Esophagus (tissue), 2 donors: Measurements from ENCODE around the gene CKS2. TPM values are rescaled to one million over a fixed set of nuclear protein-coding genes. Genes with fewer than 3 reads are reported as not detected.
"Not testable (repeated sequence)": the region's sequence is repeated elsewhere in the genome, so short reads cannot be mapped to it uniquely, and the experiment has no call there.

Experiments
- H3K27ac ChIP-seq, 2 donors: one replicate each; pipeline ENCODE4 v1.5.1; 2013; ENCODE audit warnings: low read depth in 2 of 2, mild to moderate bottlenecking in 2 of 2, inconsistent platforms in 1 of 2, low read length in 1 of 2, moderate library complexity in 1 of 2
- H3K27me3 ChIP-seq, 2 donors: one replicate each; pipeline ENCODE4 v1.6.1; 2013; ENCODE audit warnings: low read length in 2 of 2, control low read depth in 1 of 2, mild to moderate bottlenecking in 1 of 2; ENCODE audit not compliant: insufficient read depth in 2 of 2, control insufficient read depth in 1 of 2
- H3K36me3 ChIP-seq, 2 donors: one replicate each; pipeline ENCODE4 v1.6.1; 2013; ENCODE audit warnings: low read length in 1 of 2; ENCODE audit not compliant: control insufficient read depth in 2 of 2, insufficient read depth in 2 of 2
- H3K4me1 ChIP-seq, 2 donors: one replicate each; pipeline ENCODE4 v1.6.1; 2013; ENCODE audit warnings: low read length in 1 of 2; ENCODE audit not compliant: control insufficient read depth in 2 of 2, insufficient read depth in 2 of 2
- H3K4me3 ChIP-seq, 2 donors: one replicate each; pipeline ENCODE4 v1.5.1; 2013; ENCODE audit warnings: low read length in 2 of 2, mild to moderate bottlenecking in 2 of 2, low read depth in 1 of 2, moderate library complexity in 1 of 2
- H3K9me3 ChIP-seq, 2 donors: one replicate each; pipeline ENCODE4 v1.6.1; 2013; ENCODE audit warnings: mild to moderate bottlenecking in 2 of 2, low read depth in 1 of 2, low read length in 1 of 2, moderate library complexity in 1 of 2; ENCODE audit not compliant: control insufficient read depth in 2 of 2, insufficient read depth in 1 of 2
- WGBS, 2 donors: extraction: QIAGEN DNeasy Blood & Tissue Kit; methylation state at CpG; one replicate each; pipeline ENCODE4 v1.1.7; 2013; 5-methylcytosine and 5-hydroxymethylcytosine counted together
- polyA plus RNA-seq, 2 donors: library from polyadenylated mRNA; stranded (reverse); fragments of 200-250 nt; gene quantifications; one replicate each; pipeline ENCODE4 v1.2.3, GENCODE V29; 2013
- donor health status: healthy with polysubstance abuse.
- donor health status: Bipolar disorder and iron deficiency.

CKS2 gene
- 10 to 100 TPM; 74.8 to 81.6 TPM for polyA plus RNA-seq

GRCh38 chr9:89310475-89311345 is at the start of gene CKS2:
TSS of gene CKS2 (plus strand) at chr9:89311195. CDS start at chr9:89311293, 98 bp downstream.
- no peaks in the 10 kb centered on the region for H3K36me3 ChIP-seq
- peak within 1 kb of the TSS; percentile 99 to 100 for H3K27ac ChIP-seq
- H3K4me1 ChIP-seq = no peaks in the 10 kb centered on the region
- 0% methylated on average over 79 to 86 of the region's 86 CpGs for WGBS, 2 donors
- no peaks in the 10 kb centered on the region for H3K9me3 ChIP-seq
- no peaks in the 10 kb centered on the region for H3K27me3 ChIP-seq
- peak within 1 kb of the TSS; percentile 84 to 96 for H3K4me3 ChIP-seq

DNA sequence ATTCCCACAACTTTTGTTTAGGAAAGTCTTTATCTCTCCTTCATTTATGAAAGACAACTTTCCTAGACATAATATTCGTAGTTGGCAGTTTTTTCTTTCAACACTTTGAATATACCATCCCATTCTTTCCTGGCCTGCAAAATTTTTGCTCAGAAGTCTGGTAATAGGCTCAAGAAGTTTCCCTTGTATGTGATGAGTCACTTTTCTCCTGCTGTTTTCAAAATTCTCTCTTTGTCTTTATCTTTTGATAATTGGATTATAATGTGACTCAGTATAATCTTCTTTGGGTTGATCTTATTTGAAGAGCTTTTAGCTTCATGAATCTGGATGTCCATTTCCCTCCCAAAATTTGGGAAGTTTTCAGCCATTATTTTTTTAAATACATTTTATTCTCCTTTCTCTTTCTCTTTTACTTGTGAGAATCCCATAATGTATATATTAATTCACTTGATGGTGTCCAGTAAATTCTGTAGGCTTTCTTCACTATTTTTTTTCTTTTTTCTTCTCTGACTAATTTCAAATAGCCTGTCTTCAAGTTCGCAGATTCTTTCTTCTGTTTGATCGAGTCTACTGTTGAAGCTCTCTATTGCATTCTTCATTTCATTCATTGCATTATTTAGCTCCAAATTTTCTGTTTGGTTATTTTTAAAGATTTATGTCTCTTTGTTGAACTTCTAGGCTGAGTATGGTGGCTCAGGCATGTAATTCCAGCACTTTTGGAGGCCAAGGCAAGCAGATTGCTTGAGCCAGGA is 37.3 kb upstream of the CKS2 start:
- 76 to 83% methylated on average over 3 of the region's 3 CpGs for WGBS, 2 donors
- Histone ChIP-seq H3K4me3 (no peak overlapping the region), H3K4me1 (no peaks in the 10 kb centered on the region), H3K9me3 (peaks cover 0 to 3% of the 10 kb centered on the region in 2 donors), H3K27me3 (no peaks in the 10 kb centered on the region), H3K27ac (no peak overlapping the region), H3K36me3 (no peaks in the 10 kb centered on the region)

DNA sequence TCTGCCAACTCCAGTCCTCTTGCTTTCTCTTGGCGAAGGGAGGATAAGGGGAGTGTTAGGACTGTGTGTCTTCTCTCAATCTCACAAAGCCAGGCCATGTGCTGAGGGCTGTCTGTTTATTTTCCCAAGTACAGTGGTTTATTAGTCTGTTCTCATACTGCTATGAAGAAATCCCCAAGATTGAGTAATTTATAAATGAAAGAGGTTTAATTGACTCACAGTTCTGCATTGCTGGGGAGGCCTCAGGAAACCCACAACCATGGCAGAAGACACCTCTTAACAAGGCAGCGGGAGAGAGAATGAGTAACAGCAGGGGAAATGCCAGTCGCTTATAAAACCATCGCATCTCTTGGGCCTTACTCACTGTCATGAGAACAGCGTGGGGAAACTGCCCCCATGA is 36.2 kb upstream of the CKS2 start:
- WGBS, 2 donors = 73 to 78% methylated on average over 5 of the region's 5 CpGs
- Histone ChIP-seq H3K27ac (no peak overlapping the region), H3K36me3 (no peaks in the 10 kb centered on the region), H3K27me3 (no peaks in the 10 kb centered on the region), H3K4me1 (no peaks in the 10 kb centered on the region), H3K9me3 (peaks cover 0 to 3% of the 10 kb centered on the region in 2 donors), H3K4me3 (no peak overlapping the region)

- H3K4me3 ChIP-seq, H3K36me3 ChIP-seq, H3K4me1 ChIP-seq, H3K27me3 ChIP-seq, H3K9me3 ChIP-seq, H3K27ac ChIP-seq: not testable (repeated sequence)
- WGBS, 2 donors = 81 to 88% methylated on average over 2 of the region's 2 CpGs
These were observed 35.0 kb upstream of the CKS2 start for GRCh38 chr9:89276040-89276439.

DNA sequence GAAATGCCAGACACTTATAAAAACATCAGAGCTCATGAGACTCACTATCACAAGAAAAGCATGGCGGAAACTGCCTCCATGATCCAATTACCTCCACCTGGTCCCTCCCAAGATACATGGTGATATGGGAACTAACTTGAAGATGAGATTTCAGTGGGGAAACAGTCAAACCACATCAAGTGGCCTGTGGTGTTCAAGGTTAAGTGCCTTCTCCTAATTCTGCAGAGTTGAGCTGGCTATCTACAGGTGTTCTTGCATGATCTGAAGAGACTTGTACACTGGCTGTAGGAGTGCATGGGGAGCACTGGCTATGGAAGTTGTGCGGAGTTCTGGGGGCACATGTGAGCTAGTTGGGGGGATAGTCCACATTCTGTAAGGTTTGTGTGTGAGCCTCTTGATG is 34.0 kb upstream of the CKS2 start:
- Histone ChIP-seq H3K36me3 (no peaks in the 10 kb centered on the region), H3K4me1 (no peaks in the 10 kb centered on the region), H3K27me3 (no peaks in the 10 kb centered on the region), H3K9me3 (peaks cover 0 to 3% of the 10 kb centered on the region in 2 donors), H3K4me3 (no peak overlapping the region), H3K27ac (no peak overlapping the region)
- WGBS, 2 donors = 96 to 97% methylated on average over 2 of the region's 2 CpGs

DNA sequence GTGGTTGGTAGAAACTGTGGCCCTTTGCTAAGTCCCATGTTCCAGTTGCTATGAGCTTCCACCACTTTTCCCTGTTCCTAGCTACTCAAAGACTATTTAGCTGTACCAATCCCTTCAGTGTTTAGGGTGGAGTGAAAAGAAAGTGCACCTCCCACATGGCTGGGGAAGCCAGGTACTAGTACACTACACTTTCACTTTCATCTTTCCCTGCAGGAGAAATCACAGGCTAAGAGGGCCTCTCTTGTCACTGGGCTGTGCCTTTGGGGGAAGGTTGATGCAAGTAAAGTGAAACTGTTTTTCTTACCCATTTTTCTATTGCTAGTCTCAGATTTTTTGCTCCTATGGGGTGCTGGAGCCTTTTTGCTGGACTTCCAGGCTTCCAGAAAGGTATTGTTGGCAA is 33.5 kb upstream of the CKS2 start:
- no peak overlapping the region for H3K4me3 ChIP-seq
- no peaks in the 10 kb centered on the region for H3K4me1 ChIP-seq
- peaks cover 0 to 3% of the 10 kb centered on the region in 2 donors for H3K9me3 ChIP-seq
- H3K27ac ChIP-seq = no peak overlapping the region
- no peaks in the 10 kb centered on the region for H3K27me3 ChIP-seq
- H3K36me3 ChIP-seq = no peaks in the 10 kb centered on the region

DNA sequence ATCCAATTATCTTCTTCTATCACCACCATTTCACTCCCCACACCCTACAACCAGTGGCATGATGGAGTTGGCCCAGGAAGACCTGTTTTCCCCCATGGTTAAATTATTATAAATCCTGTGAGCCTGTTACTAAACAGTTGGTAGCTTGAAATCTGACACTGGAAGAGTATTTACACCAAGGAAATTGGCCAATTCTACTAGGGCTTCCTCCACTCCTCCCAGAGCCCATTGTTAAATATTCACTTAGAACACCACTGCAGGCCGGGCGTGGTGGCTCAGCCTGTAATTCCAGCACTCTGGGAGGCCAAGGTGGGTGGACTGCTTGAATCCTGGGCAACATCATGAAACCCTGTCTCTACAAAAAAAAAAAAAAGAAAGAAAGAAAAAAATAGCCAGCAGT is 32.4 kb upstream of the CKS2 start:
- Histone ChIP-seq H3K4me3 (no peak overlapping the region), H3K27ac (peak overlapping the region in 1 of 2 donors; percentile 13), H3K36me3 (no peaks in the 10 kb centered on the region), H3K9me3 (peaks cover 0 to 3% of the 10 kb centered on the region in 2 donors), H3K27me3 (no peaks in the 10 kb centered on the region), H3K4me1 (no peaks in the 10 kb centered on the region)
- WGBS, 2 donors = 80 to 92% methylated on average over 2 of the region's 2 CpGs

- Histone ChIP-seq H3K4me1 (no peaks in the 10 kb centered on the region), H3K27ac (no peak overlapping the region), H3K9me3 (peaks cover 0 to 1% of the 10 kb centered on the region in 2 donors), H3K4me3 (no peak overlapping the region), H3K36me3 (no peaks in the 10 kb centered on the region), H3K27me3 (no peaks in the 10 kb centered on the region)
- 64 to 66% methylated on average over 5 of the region's 5 CpGs for WGBS, 2 donors
These were observed 31.8 kb upstream of the CKS2 start for GRCh38 chr9:89278997-89279739.

GRCh38 chr9:89281106-89281505 is 29.9 kb upstream of the CKS2 start:
- 69 to 73% methylated on average over 2 of the region's 2 CpGs for WGBS, 2 donors
- Histone ChIP-seq H3K27ac (no peak overlapping the region), H3K4me3 (no peak overlapping the region)

More at GRCh38 chr9:89281106-89281505, 29.9 kb upstream of the CKS2 start:
- no peaks in the 10 kb centered on the region for H3K9me3 ChIP-seq
- H3K27me3 ChIP-seq = no peaks in the 10 kb centered on the region
- H3K4me1 ChIP-seq = no peaks in the 10 kb centered on the region
- no peaks in the 10 kb centered on the region for H3K36me3 ChIP-seq
